T-helper 17 cell (primary cell): ENCODE data around the gene PTGDS. TPM values are rescaled to one million over a fixed set of nuclear protein-coding genes. Genes with fewer than 3 reads are reported as not detected.

ENCODE experiments used
- ATAC-seq: fragments of 150-1000 bp; cut with Tn5 transposase; 2 replicates; pipeline ENCODE4 v1.10.0; 2021; ENCODE audit warnings: mild to moderate bottlenecking, moderate library complexity
- DNase-seq, 3 donors: peaks; one replicate each; pipeline versions ENCODE4 v3.0.0 to v3.0.0-alpha.2; 2020 to 2021
- H3K9me3 ChIP-seq: one replicate; pipeline ENCODE4 v1.7.0; 2013; ENCODE audit warnings: low read length, mild to moderate bottlenecking; ENCODE audit not compliant: control insufficient read depth, poor library complexity, severe bottlenecking
- H3K27ac Mint-ChIP-seq: one replicate; pipeline ENCODE4 v1.8.0; 2022; ENCODE audit warnings: mild to moderate bottlenecking, moderate library complexity, mixed read lengths
- H3K27me3 Mint-ChIP-seq: one replicate; pipeline ENCODE4 v1.8.0; 2022; ENCODE audit warnings: mixed read lengths
- H3K36me3 Mint-ChIP-seq: one replicate; pipeline ENCODE4 v1.8.0; 2022; ENCODE audit warnings: low read depth, mixed read lengths
- H3K4me1 Mint-ChIP-seq: one replicate; pipeline ENCODE4 v1.8.0; 2022; ENCODE audit warnings: mild to moderate bottlenecking, mixed read lengths
- H3K4me3 Mint-ChIP-seq: one replicate; pipeline ENCODE4 v1.8.0; 2022; ENCODE audit warnings: mild to moderate bottlenecking, moderate library complexity, mixed read lengths
- total RNA-seq, 4 donors: library from RNA in 2 of 4; stranded (reverse) in 2 of 4; gene quantifications; one replicate each; pipeline ENCODE4 v1.2.3 and lab custom pipeline; 2022 to 2026

The PTGDS gene
- total RNA-seq, 2 donors from 2014 or later: 21.4 to 166 TPM

DNA sequence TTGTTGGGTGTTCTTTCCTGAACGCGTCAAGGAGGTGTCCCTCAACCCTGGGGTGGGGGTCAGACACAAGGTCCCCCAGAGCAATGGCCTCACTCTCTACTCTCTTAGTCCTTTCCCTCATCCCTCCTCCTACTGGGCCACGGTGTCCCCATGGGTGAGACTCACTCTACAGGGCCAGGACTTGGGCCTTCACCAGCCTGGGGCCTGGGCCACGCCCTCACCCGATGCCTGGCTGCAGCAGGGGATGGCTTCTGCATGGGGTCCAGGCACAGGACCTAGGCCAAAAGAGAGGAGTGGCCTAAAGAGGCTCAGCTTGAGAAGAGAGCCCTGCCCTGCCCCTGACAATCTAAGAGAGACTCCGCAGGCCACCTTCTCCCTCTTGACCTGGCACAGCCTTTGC is 19.4 kb upstream of the PTGDS start:
- no peaks in the 10 kb centered on the region for H3K9me3 ChIP-seq
- peaks cover 30% of the 10 kb centered on the region for H3K4me1 Mint-ChIP-seq
- DNase-seq (no peak), ATAC-seq (no peak)
- H3K4me3 Mint-ChIP-seq: no peak overlapping the region
- H3K27ac Mint-ChIP-seq: no peak overlapping the region
- no peaks in the 10 kb centered on the region for H3K27me3 Mint-ChIP-seq
- H3K36me3 Mint-ChIP-seq: no peaks in the 10 kb centered on the region

DNA sequence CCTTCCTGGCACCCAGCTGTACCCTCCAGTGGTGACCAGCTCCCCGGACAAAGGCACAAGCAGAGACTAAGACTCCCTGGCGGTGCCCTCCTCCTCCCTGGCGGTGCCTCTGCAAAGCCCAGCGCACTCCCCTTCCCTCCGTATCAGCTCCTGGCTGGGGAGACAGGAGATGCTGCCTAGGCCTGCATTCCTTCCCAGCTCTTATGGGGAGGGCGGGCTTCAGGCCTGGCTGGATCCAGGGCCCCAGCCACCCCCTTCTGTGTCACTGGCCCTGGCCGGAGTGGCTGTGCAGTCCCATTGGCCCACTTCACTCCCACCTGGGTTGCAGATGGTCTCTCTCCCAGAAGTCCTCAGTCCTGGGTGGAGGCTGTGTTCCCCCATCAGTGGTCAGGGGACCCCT is 18.8 kb upstream of the PTGDS start:
- ATAC-seq: no peak
- Mint-ChIP-seq H3K27me3 (no peaks in the 10 kb centered on the region), H3K27ac (peak overlapping the region; percentile 29), H3K36me3 (no peaks in the 10 kb centered on the region), H3K4me1 (peaks cover 35% of the 10 kb centered on the region), H3K4me3 (no peak overlapping the region)
- DNase-seq: no peak
- no peaks in the 10 kb centered on the region for H3K9me3 ChIP-seq

- H3K27me3 Mint-ChIP-seq: no peaks in the 10 kb centered on the region
- peak overlapping the region; percentile 29 for H3K27ac Mint-ChIP-seq
- ATAC-seq (no peak), DNase-seq (no peak)
- H3K4me3 Mint-ChIP-seq: peak overlapping the region; percentile 33
- H3K9me3 ChIP-seq: no peaks in the 10 kb centered on the region
- peaks cover 35% of the 10 kb centered on the region for H3K4me1 Mint-ChIP-seq
- H3K36me3 Mint-ChIP-seq: no peaks in the 10 kb centered on the region
Observed at GRCh38 chr9:136958898-136959850, 18.1 kb upstream of the PTGDS start.

- Mint-ChIP-seq H3K36me3 (no peaks in the 10 kb centered on the region), H3K4me1 (peaks cover 36% of the 10 kb centered on the region), H3K27ac (no peak overlapping the region), H3K27me3 (no peaks in the 10 kb centered on the region), H3K4me3 (peak overlapping the region; percentile 73)
- ATAC-seq: peak; percentile 81
- DNase-seq: no peak
- H3K9me3 ChIP-seq: no peaks in the 10 kb centered on the region
Observed at GRCh38 chr9:136960212-136960937, 16.9 kb upstream of the PTGDS start.

GRCh38 chr9:136960938-136961275 is 16.4 kb upstream of the PTGDS start:
- H3K36me3 Mint-ChIP-seq: no peaks in the 10 kb centered on the region
- no peak for DNase-seq
- H3K4me3 Mint-ChIP-seq: peak overlapping the region; percentile 73
- peaks cover 40% of the 10 kb centered on the region for H3K4me1 Mint-ChIP-seq
- no peaks in the 10 kb centered on the region for H3K9me3 ChIP-seq
- ATAC-seq: no peak
- no peaks in the 10 kb centered on the region for H3K27me3 Mint-ChIP-seq
- H3K27ac Mint-ChIP-seq: no peak overlapping the region

DNA sequence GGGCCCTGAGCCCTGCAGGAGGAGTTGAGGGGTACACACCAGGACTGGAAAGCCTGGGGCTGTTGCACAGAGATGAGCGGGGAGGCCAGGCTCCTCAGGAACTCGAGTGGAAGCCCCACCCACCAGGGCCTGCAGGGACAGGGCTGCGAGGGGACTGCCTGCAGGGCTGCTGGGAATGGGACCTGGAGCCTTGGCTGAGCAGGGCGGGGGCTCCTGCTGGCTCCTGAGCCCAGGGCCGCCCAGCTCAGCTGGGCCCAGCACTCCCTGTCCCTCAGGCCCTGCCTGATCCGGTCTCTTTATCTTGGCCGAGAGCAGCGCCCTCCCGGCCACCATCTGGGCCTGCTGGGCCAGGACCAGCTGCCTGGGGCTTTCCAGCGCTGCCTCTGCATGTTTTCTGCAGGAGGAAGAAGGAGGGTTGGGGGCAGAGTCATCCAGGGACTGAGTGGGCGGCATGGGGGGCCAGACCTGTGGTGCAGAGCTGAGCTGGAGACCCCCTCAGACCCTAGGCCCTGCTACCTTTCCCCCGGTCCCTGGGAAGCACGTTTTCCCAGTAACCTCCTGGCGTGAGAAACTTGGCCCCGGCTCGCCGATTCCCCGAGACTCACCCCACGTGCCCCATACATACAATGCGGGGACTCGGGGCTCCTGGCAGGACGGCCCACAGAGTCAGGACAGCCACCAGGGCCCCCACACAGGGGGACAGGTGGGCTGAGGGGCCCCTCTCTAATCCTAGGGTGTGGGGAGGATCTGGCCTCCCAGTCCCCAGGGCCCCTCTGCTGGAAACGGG is 15.8 kb upstream of the PTGDS start:
- Mint-ChIP-seq H3K4me3 (peak overlapping the region; percentile 50), H3K27me3 (no peaks in the 10 kb centered on the region), H3K36me3 (no peaks in the 10 kb centered on the region), H3K4me1 (peaks cover 46% of the 10 kb centered on the region), H3K27ac (no peak overlapping the region)
- ATAC-seq: no peak
- no peak for DNase-seq
- H3K9me3 ChIP-seq: no peaks in the 10 kb centered on the region

DNA sequence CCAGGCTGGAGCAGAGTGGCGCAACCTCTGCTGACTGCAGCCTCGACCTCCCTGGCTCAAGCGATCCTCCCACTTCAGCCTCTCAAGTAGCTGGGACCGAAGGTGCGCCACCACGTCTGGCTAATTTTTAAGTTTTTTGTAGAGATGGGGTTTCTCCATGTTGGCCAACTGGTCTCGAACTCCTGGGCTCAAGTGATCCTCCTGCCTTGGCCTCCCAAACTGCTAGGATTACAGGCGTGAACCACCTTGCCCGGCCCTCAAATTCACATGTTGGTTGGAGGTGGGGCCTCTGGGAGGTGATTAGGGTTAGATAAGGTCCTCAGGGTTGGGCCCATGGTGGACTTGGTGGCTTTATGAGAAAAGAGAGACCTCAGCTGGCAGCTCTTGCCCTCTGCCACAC is 15.1 kb upstream of the PTGDS start:
- no peak for DNase-seq
- no peak for ATAC-seq
- Mint-ChIP-seq H3K27me3 (no peaks in the 10 kb centered on the region), H3K4me1 (peaks cover 46% of the 10 kb centered on the region), H3K36me3 (no peaks in the 10 kb centered on the region), H3K27ac (no peak overlapping the region), H3K4me3 (no peak overlapping the region)
- no peaks in the 10 kb centered on the region for H3K9me3 ChIP-seq

DNA sequence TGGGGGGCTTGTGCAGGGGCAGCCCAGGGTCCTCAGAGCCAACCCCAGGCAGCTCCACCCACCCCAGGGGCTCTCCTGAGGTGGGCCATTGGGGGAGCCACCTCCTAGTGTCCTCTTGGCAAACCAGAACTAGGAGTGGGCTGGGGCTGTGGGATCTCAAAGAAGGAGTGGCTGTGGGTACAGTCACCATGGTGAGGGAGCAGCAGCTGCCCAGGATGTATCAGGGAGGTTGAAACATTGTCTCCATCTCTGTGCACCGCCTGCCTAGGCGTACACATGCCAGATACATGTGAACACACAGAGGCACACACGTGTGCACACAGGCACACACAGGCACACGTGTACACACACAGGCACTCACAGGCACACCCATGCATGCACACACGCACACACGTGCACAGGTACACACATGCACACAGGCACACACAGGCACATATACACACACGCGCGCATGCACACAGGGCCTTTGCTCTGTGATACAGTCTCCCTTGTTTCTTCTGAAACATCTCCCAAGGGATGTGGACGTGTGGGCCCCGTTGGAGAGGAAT is 14.5 kb upstream of the PTGDS start:
- no peaks in the 10 kb centered on the region for H3K27me3 Mint-ChIP-seq
- peaks cover 48% of the 10 kb centered on the region for H3K4me1 Mint-ChIP-seq
- no peak for ATAC-seq
- H3K9me3 ChIP-seq: no peaks in the 10 kb centered on the region
- H3K4me3 Mint-ChIP-seq: peak overlapping the region; percentile 61
- H3K27ac Mint-ChIP-seq: peak overlapping the region; percentile 45
- no peak for DNase-seq
- no peaks in the 10 kb centered on the region for H3K36me3 Mint-ChIP-seq

DNA sequence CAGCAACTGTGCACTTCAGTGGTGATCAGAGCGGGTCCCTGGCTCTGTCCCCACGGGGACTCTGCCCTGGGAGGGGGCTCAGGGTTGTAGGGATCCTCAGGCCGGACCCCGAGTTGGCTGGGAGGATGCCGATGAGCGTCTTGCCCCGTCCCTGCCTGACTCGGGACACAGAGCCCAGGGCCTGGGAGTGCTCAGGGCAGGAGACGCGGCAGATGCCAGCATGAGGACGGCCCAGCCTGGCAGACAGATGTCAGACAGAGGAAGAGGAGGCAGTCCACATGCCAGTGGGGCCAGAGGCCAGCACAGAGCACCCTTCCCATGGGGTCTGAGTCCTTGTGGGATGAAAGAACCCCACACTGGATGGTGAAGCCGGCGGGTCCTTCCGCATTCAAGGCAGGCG is 14.0 kb upstream of the PTGDS start:
- DNase-seq: no peak
- peak overlapping the region; percentile 45 for H3K27ac Mint-ChIP-seq
- H3K27me3 Mint-ChIP-seq: no peaks in the 10 kb centered on the region
- no peaks in the 10 kb centered on the region for H3K9me3 ChIP-seq
- H3K4me3 Mint-ChIP-seq: peak overlapping the region; percentile 19
- H3K4me1 Mint-ChIP-seq: peaks cover 46% of the 10 kb centered on the region
- no peak for ATAC-seq
- H3K36me3 Mint-ChIP-seq: no peaks in the 10 kb centered on the region

GRCh38 chr9:136963751-136964150 is 13.6 kb upstream of the PTGDS start:
- ATAC-seq: no peak
- Mint-ChIP-seq H3K27me3 (no peaks in the 10 kb centered on the region), H3K4me1 (peaks cover 42% of the 10 kb centered on the region), H3K36me3 (no peaks in the 10 kb centered on the region), H3K27ac (no peak overlapping the region), H3K4me3 (no peak overlapping the region)
- DNase-seq: no peak
- H3K9me3 ChIP-seq: no peaks in the 10 kb centered on the region

DNA sequence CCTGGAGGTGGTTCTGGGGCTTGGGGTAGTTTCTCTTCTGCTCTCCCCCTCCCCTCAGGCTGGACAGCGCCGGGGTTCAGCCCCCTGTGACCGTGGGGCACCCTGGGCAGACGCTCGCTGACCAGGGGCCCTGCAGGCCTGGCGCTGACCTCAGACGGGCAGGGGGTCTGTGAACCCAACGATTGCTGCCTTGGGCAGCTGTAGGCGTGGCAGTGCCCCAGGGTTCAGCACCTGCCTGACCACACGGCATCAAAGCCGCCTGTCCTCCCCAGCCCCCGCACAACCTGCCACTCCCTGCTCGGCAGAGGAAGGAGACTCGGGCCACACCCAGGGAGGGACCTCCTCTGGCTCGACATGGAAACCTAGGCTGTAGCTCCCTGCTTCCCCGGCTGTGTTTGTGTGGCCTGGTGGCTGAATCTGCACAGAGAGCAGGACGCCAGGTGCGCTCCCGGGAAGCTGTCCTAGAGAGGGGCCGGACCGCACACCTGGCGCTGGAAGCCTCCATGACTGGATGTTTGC is 13.1 kb upstream of the PTGDS start:
- Mint-ChIP-seq H3K27me3 (no peaks in the 10 kb centered on the region), H3K27ac (no peak overlapping the region), H3K4me1 (peaks cover 37% of the 10 kb centered on the region), H3K4me3 (peak overlapping the region; percentile 73), H3K36me3 (no peaks in the 10 kb centered on the region)
- DNase-seq: no peak
- ATAC-seq: no peak
- H3K9me3 ChIP-seq: no peaks in the 10 kb centered on the region

DNA sequence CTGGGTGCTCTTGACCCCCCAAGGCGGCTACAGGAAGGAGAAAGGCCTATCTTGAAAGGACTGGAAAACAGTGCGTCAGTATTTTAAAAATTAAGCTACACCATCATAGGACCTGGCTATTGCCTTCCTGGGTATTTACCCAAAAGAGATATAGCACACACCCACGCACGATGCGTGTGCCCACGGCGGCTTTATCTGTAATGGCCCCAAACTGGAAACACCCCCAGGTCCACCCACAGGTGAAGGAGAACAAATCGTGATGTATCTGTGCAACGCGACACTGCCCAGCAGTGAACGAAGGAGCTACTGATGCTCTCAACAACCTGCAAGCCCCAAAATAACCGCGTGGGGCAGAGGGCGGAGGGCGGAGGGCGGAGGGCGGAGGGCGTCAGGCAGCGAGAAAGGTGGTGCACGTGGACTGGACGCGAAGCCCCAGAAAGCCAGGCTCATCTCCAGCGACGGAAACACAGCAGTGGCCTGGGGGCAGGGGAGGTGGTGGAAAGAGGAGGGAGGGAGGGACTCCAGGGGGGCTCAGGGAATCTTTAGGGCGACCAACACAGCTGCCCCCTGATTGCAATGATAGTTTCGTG is 12.4 kb upstream of the PTGDS start:
- H3K9me3 ChIP-seq: no peaks in the 10 kb centered on the region
- ATAC-seq: no peak
- no peaks in the 10 kb centered on the region for H3K36me3 Mint-ChIP-seq
- DNase-seq: no peak
- H3K4me1 Mint-ChIP-seq: peaks cover 36% of the 10 kb centered on the region
- peak overlapping the region; percentile 73 for H3K4me3 Mint-ChIP-seq
- H3K27ac Mint-ChIP-seq: no peak overlapping the region
- H3K27me3 Mint-ChIP-seq: no peaks in the 10 kb centered on the region
